Superior temporal gyrus (tissue), 1 donor: ENCODE results near the gene ZNF521.

Experiments
- DNase-seq: peaks from one replicate; pipeline ENCODE4 v3.0.0-alpha.2; 2016; ENCODE audit errors: extremely low spot score

The ZNF521 gene

GRCh38 chr18:25167612-25168410 lies 184.2 kb downstream of the ZNF521 start:
- no peak for DNase-seq

- no peak for DNase-seq
Measured at GRCh38 chr18:25166113-25166512, 185.9 kb downstream of the ZNF521 start.

GRCh38 chr18:25164848-25165811 lies 186.8 kb downstream of the ZNF521 start:
- no peak for DNase-seq

GRCh38 chr18:25164211-25164847 lies 187.6 kb downstream of the ZNF521 start:
- no peak for DNase-seq

- DNase-seq, result no peak
Measured at GRCh38 chr18:25153426-25153825, 198.5 kb downstream of the ZNF521 start.

- DNase-seq, result no peak
Measured at GRCh38 chr18:25147877-25148488, 204.0 kb downstream of the ZNF521 start.

GRCh38 chr18:25146512-25146910 lies 205.5 kb downstream of the ZNF521 start:
- no peak for DNase-seq

GRCh38 chr18:25145731-25146511 lies 206.0 kb downstream of the ZNF521 start:
- DNase-seq, result no peak

GRCh38 chr18:25144820-25145219 lies 207.1 kb downstream of the ZNF521 start:
- no peak for DNase-seq

GRCh38 chr18:25141886-25142285 lies 210.1 kb downstream of the ZNF521 start:
- DNase-seq, result peak; percentile 40

GRCh38 chr18:25141399-25141798 lies 210.6 kb downstream of the ZNF521 start:
- DNase-seq, result no peak

GRCh38 chr18:25140962-25141308 lies 211.0 kb downstream of the ZNF521 start:
- DNase-seq, result no peak

- no peak for DNase-seq
Measured at GRCh38 chr18:25140124-25140961, 211.6 kb downstream of the ZNF521 start.

GRCh38 chr18:25137197-25137472 lies 214.8 kb downstream of the ZNF521 start:
- no peak for DNase-seq

GRCh38 chr18:25136416-25137196 lies 215.4 kb downstream of the ZNF521 start:
- DNase-seq, result no peak

- DNase-seq, result no peak
Measured at GRCh38 chr18:25134861-25135260, 217.1 kb downstream of the ZNF521 start.

GRCh38 chr18:25133879-25134278 lies 218.1 kb downstream of the ZNF521 start:
- no peak for DNase-seq

GRCh38 chr18:25132786-25133496 lies 219.0 kb downstream of the ZNF521 start:
- DNase-seq, result no peak

- no peak for DNase-seq
Measured at GRCh38 chr18:25126751-25127150, 225.2 kb downstream of the ZNF521 start.
